ENCODE measurements around the gene SLC22A2. TPM values are rescaled to one million over a fixed set of nuclear protein-coding genes. Genes with fewer than 3 reads are reported as not detected.

SLC22A2 gene
- total and polyA plus RNA-seq, 4 donors, result not detected

GRCh38 chr6:160277144-160277543, 18.5 kb upstream of the SLC22A2 start:
- peaks cover 0 to 17% (median 13%) of the 10 kb centered on the region in 4 donors for H3K4me1 ChIP-seq (ENCODE audit: control insufficient read depth in 4 of 4, insufficient read depth in 4 of 4, low read length in 3 of 4)
- no peak overlapping the region for H3K27ac ChIP-seq (ENCODE audit: low read depth in 1 of 2, low read length in 2 of 2)
- no peak for TF ChIP-seq JUND (IDR thresholded peaks at IDR 0.05)
- no peak for TF ChIP-seq EGR1 (IDR thresholded peaks at IDR 0.05; ENCODE audit: low read depth in 2 of 2)
- TF ChIP-seq SP1 (IDR thresholded peaks at IDR 0.05), result no peak
- TF ChIP-seq FOXA2 (IDR thresholded peaks at IDR 0.05), result no peak
- TF ChIP-seq RXRA (IDR thresholded peaks at IDR 0.05), result no peak
- no peak for TF ChIP-seq ZBTB33 (IDR thresholded peaks at IDR 0.05)
- TF ChIP-seq MAX (IDR thresholded peaks at IDR 0.05), result no peak
- TF ChIP-seq CTCF (IDR thresholded peaks at IDR 0.05; ENCODE audit: low read depth, low read length, missing input control), result no peak
- no peak for TF ChIP-seq NR2F2 (IDR thresholded peaks at IDR 0.05)
- TF ChIP-seq GABPA (IDR thresholded peaks at IDR 0.05 in 1 of 2, conservative IDR thresholded peaks at IDR 0.05 in 1 of 2), result no peak
- TF ChIP-seq REST (IDR thresholded peaks at IDR 0.05), result no peak
- no peak for TF ChIP-seq YY1 (IDR thresholded peaks at IDR 0.05)
- no peak for TF ChIP-seq FOXA1 (IDR thresholded peaks at IDR 0.05)
- TF ChIP-seq HNF4G (IDR thresholded peaks at IDR 0.05), result no peak
- TF ChIP-seq ATF3 (IDR thresholded peaks at IDR 0.05), result no peak
- TF ChIP-seq TAF1 (conservative IDR thresholded peaks at IDR 0.05), result no peak
- no peak for TF ChIP-seq HNF4A (conservative IDR thresholded peaks at IDR 0.05)
- no peak for TF ChIP-seq RAD21 (IDR thresholded peaks at IDR 0.05)
- H3K4me3 ChIP-seq (ENCODE audit: low read depth in 1 of 3, low read length in 3 of 3), result no peak overlapping the region
- no peaks in the 10 kb centered on the region for H3K36me3 ChIP-seq (ENCODE audit: control insufficient read depth in 4 of 4, insufficient read depth in 3 of 4, low read depth in 1 of 4, low read length in 3 of 4)
- 96% methylated on average over 5 of the region's 5 CpGs for WGBS
- H3K9ac ChIP-seq (ENCODE audit: low read depth in 1 of 2, low read length in 2 of 2), result no peak overlapping the region
- H3K27me3 ChIP-seq (ENCODE audit: control insufficient read depth in 4 of 4, insufficient read depth in 4 of 4, low read length in 3 of 4), result no peaks in the 10 kb centered on the region
- H3K9me3 ChIP-seq (ENCODE audit: control insufficient read depth in 4 of 4, low read length in 3 of 4), result no peaks in the 10 kb centered on the region
- no peak for DNase-seq (ENCODE audit: low spot score)

Data from liver (tissue), 9 donors.